GM12878 (cell line): Measurements from ENCODE around the gene KIR2DL3. TPM values are rescaled to one million over a fixed set of nuclear protein-coding genes. Genes with fewer than 3 reads are reported as not detected.

Source experiments
- ATAC-seq: fragments of 200-7000 bp; cut with Tn5 transposase; 3 replicates; pipeline ENCODE4 v1.9.1; 2020; ENCODE audit warnings: mild to moderate bottlenecking, moderate library complexity
- BruUV-seq: library from RNA; stranded (reverse); fragments of 400-500 nt; replicated peaks from 2 replicates; lab custom pipeline; 2021; lab: Mats Ljungman, UMichigan
- CTCF ChIA-PET: fragments of 300-600 bp; sonication (Branson Sonifier 250); formaldehyde crosslinking; extraction: SDS; loops from one replicate; lab custom pipeline; 2021; ENCODE audit warnings: inconsistent platforms; lab: Yijun Ruan, JAX
- POLR2A ChIA-PET: fragments of 350-600 bp; formaldehyde crosslinking; extraction: SDS; loops from one replicate; lab custom pipeline; 2021; ENCODE audit warnings: inconsistent platforms; lab: Charles Lee
- RAD21 ChIA-PET: fragments of 300-600 bp; sonication (Branson Sonifier 250); formaldehyde crosslinking; loops from one replicate; lab custom pipeline; 2023; ENCODE audit warnings: antibody characterized with exemption; ENCODE audit not compliant: unreplicated experiment; lab: Charles Lee
- SMC1A ChIA-PET: fragments of 300-600 bp; sonication (Branson Sonifier 250); formaldehyde crosslinking; loops from one replicate; lab custom pipeline; 2023; ENCODE audit not compliant: unreplicated experiment, uncharacterized antibody; lab: Charles Lee
- DNase-seq: peaks from one replicate; pipeline ENCODE4 v3.0.0-alpha.2; 2011; ENCODE audit warnings: low read depth, low spot score
- FAIRE-seq: peaks from 3 replicates; lab custom pipeline; 2011; peaks lifted over from hg19 to GRCh38; lab: Jason Lieb, UNC
- H2AFZ ChIP-seq: 2 replicates; pipeline ENCODE4 v1.6.0; 2011; ENCODE audit warnings: low read depth, low read length, control low read depth; ENCODE audit not compliant: control insufficient read depth
- H3K27ac ChIP-seq: 2 replicates; pipeline ENCODE4 v1.5.1; 2011; ENCODE audit warnings: control low read depth; ENCODE audit not compliant: control insufficient read depth, insufficient read depth
- H3K27me3 ChIP-seq, 2 experiments: replicated peaks in 1 of 2; 2 replicates each; pipeline versions ENCODE4 v1.6.0 to v1.6.1; 2011; ENCODE audit warnings: low read length in 1 of 2; ENCODE audit not compliant: control insufficient read depth in 2 of 2, insufficient read depth in 2 of 2
- H3K36me3 ChIP-seq, 2 experiments: 2 replicates each; pipeline ENCODE4 v1.5.1; 2011; ENCODE audit warnings: low read length in 1 of 2; ENCODE audit not compliant: control insufficient read depth in 2 of 2, insufficient read depth in 2 of 2
- H3K4me1 ChIP-seq: 2 replicates; pipeline ENCODE4 v1.6.1; 2011; ENCODE audit warnings: mild to moderate bottlenecking, low read length, moderate library complexity, mixed read lengths; ENCODE audit not compliant: control insufficient read depth, insufficient read depth
- H3K4me2 ChIP-seq: 2 replicates; pipeline ENCODE4 v1.6.0; 2011; ENCODE audit warnings: control low read depth; ENCODE audit not compliant: control insufficient read depth, insufficient read depth
- H3K4me3 ChIP-seq: fragments of 200-600 bp; sonication (generic); 2 replicates; pipeline ENCODE4 v1.5.1; 2016
- H3K79me2 ChIP-seq: 2 replicates; pipeline ENCODE4 v1.6.0; 2011; ENCODE audit warnings: low read length; ENCODE audit not compliant: control insufficient read depth, insufficient read depth
- H3K9ac ChIP-seq: 2 replicates; pipeline ENCODE4 v1.8.0; 2011; ENCODE audit warnings: low read length, control low read depth, mixed read lengths; ENCODE audit not compliant: control insufficient read depth, insufficient read depth
- H3K9me3 ChIP-seq: replicated peaks from 3 replicates; pipeline ENCODE4 v1.5.1; 2011; ENCODE audit warnings: mild to moderate bottlenecking, low read length; ENCODE audit not compliant: control insufficient read depth, insufficient read depth
- H4K20me1 ChIP-seq: 2 replicates; pipeline ENCODE4 v1.6.0; 2011; ENCODE audit not compliant: control insufficient read depth, insufficient read depth
- ATF2 ChIP-seq: IDR thresholded peaks from 2 replicates; pipeline ENCODE4 v1.6.1; 2012; ENCODE audit warnings: low read length, inconsistent platforms
- ATF3 ChIP-seq: IDR thresholded peaks from 2 replicates; pipeline ENCODE4 v1.6.1; 2011; ENCODE audit warnings: low read depth, mild to moderate bottlenecking, low read length, moderate library complexity, borderline replicate concordance; ENCODE audit errors: extremely low read depth
- BCL11A ChIP-seq: IDR thresholded peaks from 2 replicates; pipeline ENCODE4 v1.6.1; 2011; ENCODE audit warnings: low read depth, low read length
- CBX3 ChIP-seq: fragments of 200-600 bp; sonication (generic); IDR thresholded peaks from 2 replicates; pipeline ENCODE4 v1.6.1; 2016; ENCODE audit warnings: low read depth, borderline replicate concordance
- SMAD5 ChIP-seq: IDR thresholded peaks from 2 replicates; pipeline ENCODE4 v1.6.1; 2016; ENCODE audit warnings: antibody characterized with exemption, low read depth
- SREBF2 ChIP-seq: IDR thresholded peaks from 2 replicates; pipeline ENCODE4 v1.6.1; 2012; ENCODE audit warnings: mild to moderate bottlenecking, low read length
- ZNF622 ChIP-seq: fragments of 450-650 bp; IDR thresholded peaks from 2 replicates; pipeline ENCODE4 v1.6.1; 2017; ENCODE audit warnings: mild to moderate bottlenecking, inconsistent platforms
- WGBS: methylation state at CpG from one replicate; pipeline ENCODE4 v1.1.6; 2016; ENCODE audit warnings: low lambda C conversion rate; ENCODE audit not compliant: insufficient replicate concordance, insufficient coverage; ENCODE audit errors: missing lambda C conversion rate; 5-methylcytosine and 5-hydroxymethylcytosine counted together
- in situ Hi-C: fragments of 300-500 bp; cut with MboI; formaldehyde crosslinking; loops from 9 replicates; pipeline ENCODE4 v1.14.3; 2018; ENCODE audit warnings: mixed read lengths
- intact Hi-C: fragments of 100-400 bp; cut with micrococcal nuclease; formaldehyde crosslinking; loops from one replicate; pipeline ENCODE4 v1.14.2; 2022; ENCODE audit not compliant: unreplicated experiment
- polyA plus RNA-seq, 11 experiments: library from polyadenylated mRNA; depleted of rRNA in 4 of 11; unstranded in 6 of 11; stranded (reverse) in 5 of 11; fragments of >200 nt; fragmentation: Nextera tagmentation in 4 of 11; fragmentation: Illumina TruSeq in 1 of 11; extraction: Ambion mirVana in 4 of 11; extraction: Trizol in 1 of 11; gene quantifications; 1 replicate in 1 of 11; 2 replicates in 10 of 11; pipeline versions ENCODE4 v1.2.1 to v1.2.3, GENCODE V29; 2011 to 2016; ENCODE audit warnings: inconsistent platforms in 2 of 11, missing spikeins in 2 of 11, low read depth in 1 of 11
- total RNA-seq, 4 experiments: library from RNA; depleted of rRNA in 3 of 4; stranded (reverse); fragments of >200 nt in 3 of 4; fragmentation: Illumina TruSeq in 1 of 4; extraction: Trizol in 1 of 4; gene quantifications; 2 replicates each; pipeline versions ENCODE4 v1.2.1 to v1.2.3, GENCODE V29; 2013 to 2021

Gene KIR2DL3
- total and polyA plus RNA-seq, 10 of the 15 experiments (the other 5 are each of a cell fraction or from before 2014, with no cell fraction given) = 0.45 TPM; not detected in 9

GRCh38 chr19:54708781-54709180, 29.5 kb upstream of the KIR2DL3 start (continued):
- TF ChIP-seq CBX3 = no peak
- no peak for TF ChIP-seq ATF2
- no peak for TF ChIP-seq SMAD5
- TF ChIP-seq ZNF622 = no peak
- no peak for TF ChIP-seq ATF3
- TF ChIP-seq SREBF2 = no peak

- H4K20me1 ChIP-seq = no peaks in the 10 kb centered on the region
- DNase-seq = no peak
- SMC1A ChIA-PET = no interaction called here
- H3K4me3 ChIP-seq = no peak overlapping the region
- no peak overlapping the region for H3K27ac ChIP-seq
- RAD21 ChIA-PET = interaction anchor here (0.6 kb wide), 1 partner anchor 240 kb away, joined by 4 read pairs; no protein-coding TSS in a partner anchor
- no peaks in the 10 kb centered on the region for H3K36me3 ChIP-seq
- H3K79me2 ChIP-seq = no peaks in the 10 kb centered on the region
- no peaks in the 10 kb centered on the region for H3K9me3 ChIP-seq
- POLR2A ChIA-PET = no interaction called here
- BruUV-seq = no TSS peak
- intact Hi-C loops (no loop called here), in situ Hi-C loops (no loop called here)
- WGBS = 23% methylated on average over 18 of the region's 18 CpGs
- ATAC-seq = no peak
- no peak for TF ChIP-seq BCL11A
- H3K9ac ChIP-seq = no peak overlapping the region
- H3K4me2 ChIP-seq = no peak overlapping the region
- H3K4me1 ChIP-seq = peaks cover 9% of the 10 kb centered on the region
- FAIRE-seq = no peak
- H2AFZ ChIP-seq = no peak overlapping the region
- CTCF ChIA-PET = no interaction called here
- H3K27me3 ChIP-seq = no peaks in the 10 kb centered on the region; a peak in 1 of 4 replicates
Measured at GRCh38 chr19:54709212-54709948, 28.9 kb upstream of the KIR2DL3 start.
